Neuronal stem cell (in vitro differentiated cells): ENCODE results near the gene PTPRD.

Experiments
- DNase-seq: peaks from one replicate; pipeline ENCODE4 v3.0.0-alpha.2; 2013; ENCODE audit warnings: low spot score
- H2AFZ ChIP-seq: one replicate; pipeline ENCODE4 v1.6.1; 2013; ENCODE audit warnings: mild to moderate bottlenecking, low read length, inconsistent platforms
- H2AK5ac ChIP-seq: 2 replicates; pipeline ENCODE4 v1.6.1; 2013; ENCODE audit warnings: low read depth, mild to moderate bottlenecking, inconsistent platforms, low read length, moderate library complexity, mixed read lengths
- H2BK120ac ChIP-seq: 2 replicates; pipeline ENCODE4 v1.6.1; 2013; ENCODE audit warnings: low read depth, mild to moderate bottlenecking, inconsistent platforms, low read length, moderate library complexity, mixed read lengths
- H2BK12ac ChIP-seq: one replicate; pipeline ENCODE4 v1.6.1; 2013; ENCODE audit warnings: low read length, inconsistent platforms
- H2BK15ac ChIP-seq: 2 replicates; pipeline ENCODE4 v1.6.1; 2013; ENCODE audit warnings: mild to moderate bottlenecking, low read length, inconsistent platforms, mixed read lengths
- H2BK5ac ChIP-seq: one replicate; pipeline ENCODE4 v1.6.1; 2013; ENCODE audit warnings: inconsistent platforms, mild to moderate bottlenecking, low read length, moderate library complexity
- H3K14ac ChIP-seq: one replicate; pipeline ENCODE4 v1.6.1; 2013; ENCODE audit warnings: low read length, inconsistent platforms
- H3K18ac ChIP-seq: 2 replicates; pipeline ENCODE4 v1.6.1; 2013; ENCODE audit warnings: low read length, inconsistent platforms
- H3K23ac ChIP-seq: 2 replicates; pipeline ENCODE4 v1.6.1; 2013; ENCODE audit warnings: low read depth, mild to moderate bottlenecking, mixed read lengths, low read length, inconsistent platforms; ENCODE audit not compliant: poor library complexity
- H3K27ac ChIP-seq: replicated peaks from 3 replicates; pipeline ENCODE4 v1.5.1; 2013; ENCODE audit warnings: low read length, inconsistent platforms
- H3K27me3 ChIP-seq, 3 experiments: 2 replicates each; pipeline ENCODE4 v1.6.1; 2013; ENCODE audit warnings: low read length in 3 of 3, mild to moderate bottlenecking in 2 of 3, inconsistent platforms in 1 of 3, low read depth in 1 of 3, mixed read lengths in 1 of 3, moderate library complexity in 1 of 3; ENCODE audit not compliant: control insufficient read depth in 3 of 3, insufficient read depth in 3 of 3
- H3K36me3 ChIP-seq, 2 donors: replicated peaks in 1 of 2; 2 replicates each; pipeline ENCODE4 v1.6.1; 2013; ENCODE audit warnings: low read length in 2 of 2; ENCODE audit not compliant: control insufficient read depth in 2 of 2, insufficient read depth in 2 of 2
- H3K4ac ChIP-seq: 2 replicates; pipeline ENCODE4 v1.6.1; 2013; ENCODE audit warnings: inconsistent platforms, mild to moderate bottlenecking, low read length, moderate library complexity
- H3K4me1 ChIP-seq, 2 donors: 1 replicate in 1 of 2; 2 replicates in 1 of 2; pipeline ENCODE4 v1.6.1; 2013; ENCODE audit warnings: low read length in 2 of 2, low read depth in 1 of 2; ENCODE audit not compliant: control insufficient read depth in 2 of 2, insufficient read depth in 1 of 2
- H3K4me2 ChIP-seq: one replicate; pipeline ENCODE4 v1.6.1; 2013; ENCODE audit warnings: mild to moderate bottlenecking, low read length, inconsistent platforms; ENCODE audit not compliant: insufficient read depth, poor library complexity, severe bottlenecking
- H3K4me3 ChIP-seq, 2 donors: 2 replicates each; pipeline ENCODE4 v1.5.1; 2013; ENCODE audit warnings: low read length in 2 of 2, mild to moderate bottlenecking in 2 of 2, inconsistent platforms in 1 of 2, moderate library complexity in 1 of 2
- H3K79me1 ChIP-seq: one replicate; pipeline ENCODE4 v1.6.1; 2013; ENCODE audit warnings: low read depth, mild to moderate bottlenecking, inconsistent platforms, low read length, moderate library complexity
- H3K9ac ChIP-seq: one replicate; pipeline ENCODE4 v1.6.1; 2013; ENCODE audit warnings: mild to moderate bottlenecking, low read depth, low read length, inconsistent platforms; ENCODE audit not compliant: poor library complexity
- H3K9me3 ChIP-seq, 2 donors: replicated peaks in 1 of 2; 2 replicates each; pipeline versions ENCODE3 to v1.6.1; 2013; ENCODE audit warnings: low read length in 2 of 2, mild to moderate bottlenecking in 2 of 2, inconsistent platforms in 1 of 2, low read depth in 1 of 2, mixed read lengths in 1 of 2, moderate library complexity in 1 of 2; ENCODE audit not compliant: control insufficient read depth in 2 of 2, insufficient read depth in 1 of 2
- H4K8ac ChIP-seq: one replicate; pipeline ENCODE4 v1.6.1; 2013; ENCODE audit warnings: low read depth, mild to moderate bottlenecking, inconsistent platforms, low read length, moderate library complexity
- H4K91ac ChIP-seq: one replicate; pipeline ENCODE4 v1.6.1; 2013; ENCODE audit warnings: low read length, low read depth, mild to moderate bottlenecking, inconsistent platforms; ENCODE audit not compliant: poor library complexity
- WGBS, 2 donors: extraction: QIAGEN DNeasy Blood & Tissue Kit; methylation state at CpG; one replicate each; pipeline ENCODE4 v1.1.7; 2013; ENCODE audit warnings: missing lambda C conversion rate in 2 of 2, mixed read lengths in 1 of 2; ENCODE audit not compliant: insufficient read length in 2 of 2, insufficient replicate concordance in 1 of 2; ENCODE audit errors: extremely low coverage in 2 of 2; 5-methylcytosine and 5-hydroxymethylcytosine counted together

Gene PTPRD

GRCh38 chr9:8356406-8356805 lies 2256.4 kb downstream of the PTPRD start:
- no peak overlapping the region for H3K14ac ChIP-seq
- no peaks in the 10 kb centered on the region for H3K79me1 ChIP-seq

GRCh38 chr9:8351436-8351835 lies 2261.4 kb downstream of the PTPRD start:
- no peak overlapping the region for H3K4me3 ChIP-seq

More at GRCh38 chr9:8356406-8356805, 2256.4 kb downstream of the PTPRD start:
- no peak overlapping the region for H2BK5ac ChIP-seq
- H4K91ac ChIP-seq, result no peak overlapping the region
- no peak overlapping the region for H3K18ac ChIP-seq
- no peak overlapping the region for H3K4me3 ChIP-seq
- DNase-seq, result no peak
- no peak overlapping the region for H2BK120ac ChIP-seq
- H2BK12ac ChIP-seq, result no peak overlapping the region
- no peak overlapping the region for H3K27ac ChIP-seq
- no peak overlapping the region for H3K4me2 ChIP-seq
- no peaks in the 10 kb centered on the region for H3K9me3 ChIP-seq
- no peak overlapping the region for H2BK15ac ChIP-seq
- H4K8ac ChIP-seq, result no peak overlapping the region
- no peak overlapping the region for H3K23ac ChIP-seq
- H2AK5ac ChIP-seq, result no peak overlapping the region
- H3K9ac ChIP-seq, result no peak overlapping the region
- no peaks in the 10 kb centered on the region for H3K4me1 ChIP-seq
- H2AFZ ChIP-seq, result no peak overlapping the region
- peaks cover 0 to 1% of the 10 kb centered on the region in 2 donors for H3K36me3 ChIP-seq
- no peak overlapping the region for H3K4ac ChIP-seq
- no peaks in the 10 kb centered on the region for H3K27me3 ChIP-seq

GRCh38 chr9:8349901-8350300 lies 2262.9 kb downstream of the PTPRD start:
- no peak for DNase-seq
- no peak overlapping the region for H4K8ac ChIP-seq
- H2AFZ ChIP-seq, result no peak overlapping the region
- no peak overlapping the region for H3K9ac ChIP-seq
- no peak overlapping the region for H2BK5ac ChIP-seq
- H3K9me3 ChIP-seq, result no peaks in the 10 kb centered on the region
- no peaks in the 10 kb centered on the region for H3K4me1 ChIP-seq
- no peak overlapping the region for H2BK15ac ChIP-seq
- WGBS, 2 donors, result no CpG with 5 or more reads among the region's 4 CpGs
- H3K4ac ChIP-seq, result no peak overlapping the region
- no peak overlapping the region for H2BK12ac ChIP-seq
- H3K36me3 ChIP-seq, result no peaks in the 10 kb centered on the region
- H3K23ac ChIP-seq, result no peak overlapping the region
- no peak overlapping the region for H3K14ac ChIP-seq
- H2AK5ac ChIP-seq, result no peak overlapping the region
- H3K27ac ChIP-seq, result no peak overlapping the region
- no peak overlapping the region for H2BK120ac ChIP-seq
- H3K79me1 ChIP-seq, result no peaks in the 10 kb centered on the region
- no peak overlapping the region for H3K18ac ChIP-seq
- no peak overlapping the region for H3K4me2 ChIP-seq
- no peak overlapping the region for H4K91ac ChIP-seq
- H3K4me3 ChIP-seq, result no peak overlapping the region
- no peaks in the 10 kb centered on the region for H3K27me3 ChIP-seq

More at GRCh38 chr9:8351436-8351835, 2261.4 kb downstream of the PTPRD start:
- Histone ChIP-seq H3K79me1 (no peaks in the 10 kb centered on the region), H3K27me3 (no peaks in the 10 kb centered on the region), H3K4me1 (no peaks in the 10 kb centered on the region), H2BK120ac (no peak overlapping the region), H3K9ac (no peak overlapping the region), H2BK15ac (no peak overlapping the region), H3K4me2 (no peak overlapping the region), H3K27ac (no peak overlapping the region), H3K9me3 (no peaks in the 10 kb centered on the region), H3K14ac (no peak overlapping the region), H3K18ac (no peak overlapping the region), H2BK12ac (no peak overlapping the region), H2AK5ac (no peak overlapping the region), H3K4ac (no peak overlapping the region), H3K36me3 (no peaks in the 10 kb centered on the region), H4K91ac (no peak overlapping the region), H3K23ac (no peak overlapping the region), H4K8ac (no peak overlapping the region), H2BK5ac (no peak overlapping the region), H2AFZ (no peak overlapping the region)
- DNase-seq, result no peak

- Histone ChIP-seq H3K23ac (no peak overlapping the region), H2AFZ (no peak overlapping the region), H3K9ac (no peak overlapping the region), H3K9me3 (no peaks in the 10 kb centered on the region), H3K79me1 (no peaks in the 10 kb centered on the region), H3K4ac (no peak overlapping the region), H3K36me3 (no peaks in the 10 kb centered on the region), H2BK120ac (no peak overlapping the region), H2BK5ac (no peak overlapping the region), H3K27me3 (no peaks in the 10 kb centered on the region), H3K4me3 (no peak overlapping the region), H3K18ac (no peak overlapping the region), H2AK5ac (no peak overlapping the region), H4K91ac (no peak overlapping the region), H3K14ac (no peak overlapping the region), H2BK15ac (no peak overlapping the region), H3K27ac (no peak overlapping the region), H4K8ac (no peak overlapping the region), H3K4me1 (no peaks in the 10 kb centered on the region), H2BK12ac (no peak overlapping the region), H3K4me2 (no peak overlapping the region)
- DNase-seq, result no peak
- no CpG with 5 or more reads among the region's 2 CpGs for WGBS, 2 donors
Observed at GRCh38 chr9:8349376-8349775, 2263.4 kb downstream of the PTPRD start.
